ENCODE results near the gene CD58. TPM values are rescaled to one million over a fixed set of nuclear protein-coding genes. Genes with fewer than 3 reads are reported as not detected.

The CD58 gene
- total RNA-seq, 1 experiment from 2014 or later, result 5.3 TPM

DNA sequence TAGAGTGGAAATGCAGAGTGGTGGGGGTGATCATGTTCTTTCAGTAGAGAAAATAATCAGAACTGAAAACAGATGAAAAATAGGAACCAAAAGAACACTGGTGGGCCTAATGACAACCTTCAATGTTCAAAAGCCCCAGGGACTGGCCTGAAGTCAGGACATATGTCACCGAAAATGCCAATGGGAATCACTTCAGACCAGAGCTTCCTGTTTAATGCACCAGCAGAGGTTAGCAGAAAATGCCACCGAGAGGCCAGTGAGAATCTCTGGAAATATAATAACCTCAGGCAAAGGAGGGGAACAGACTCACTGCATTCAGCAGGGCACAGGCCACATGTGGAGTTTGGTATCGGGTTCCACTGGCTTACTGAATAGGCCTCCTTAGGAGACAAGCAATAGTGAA, 15.9 kb upstream of the CD58 start:
- CTCF ChIA-PET, result interaction anchor here (1.5 to 5.0 kb wide), 2 partner anchors 13 to 86 kb away, joined by 3 to 30 read pairs; no protein-coding TSS in a partner anchor
- Mint-ChIP-seq H3K27ac (peak overlapping the region; percentile 52; the same call in 1 of the 2 replicates), H3K9me3 (no peaks in the 10 kb centered on the region), H3K27me3 (ENCODE audit: low read depth) (no peaks in the 10 kb centered on the region), H3K4me3 (no peak overlapping the region), H3K4me1 (peaks cover 20% of the 10 kb centered on the region), H3K36me3 (peaks cover 19% of the 10 kb centered on the region)
- TF ChIP-seq, protein P1, sequence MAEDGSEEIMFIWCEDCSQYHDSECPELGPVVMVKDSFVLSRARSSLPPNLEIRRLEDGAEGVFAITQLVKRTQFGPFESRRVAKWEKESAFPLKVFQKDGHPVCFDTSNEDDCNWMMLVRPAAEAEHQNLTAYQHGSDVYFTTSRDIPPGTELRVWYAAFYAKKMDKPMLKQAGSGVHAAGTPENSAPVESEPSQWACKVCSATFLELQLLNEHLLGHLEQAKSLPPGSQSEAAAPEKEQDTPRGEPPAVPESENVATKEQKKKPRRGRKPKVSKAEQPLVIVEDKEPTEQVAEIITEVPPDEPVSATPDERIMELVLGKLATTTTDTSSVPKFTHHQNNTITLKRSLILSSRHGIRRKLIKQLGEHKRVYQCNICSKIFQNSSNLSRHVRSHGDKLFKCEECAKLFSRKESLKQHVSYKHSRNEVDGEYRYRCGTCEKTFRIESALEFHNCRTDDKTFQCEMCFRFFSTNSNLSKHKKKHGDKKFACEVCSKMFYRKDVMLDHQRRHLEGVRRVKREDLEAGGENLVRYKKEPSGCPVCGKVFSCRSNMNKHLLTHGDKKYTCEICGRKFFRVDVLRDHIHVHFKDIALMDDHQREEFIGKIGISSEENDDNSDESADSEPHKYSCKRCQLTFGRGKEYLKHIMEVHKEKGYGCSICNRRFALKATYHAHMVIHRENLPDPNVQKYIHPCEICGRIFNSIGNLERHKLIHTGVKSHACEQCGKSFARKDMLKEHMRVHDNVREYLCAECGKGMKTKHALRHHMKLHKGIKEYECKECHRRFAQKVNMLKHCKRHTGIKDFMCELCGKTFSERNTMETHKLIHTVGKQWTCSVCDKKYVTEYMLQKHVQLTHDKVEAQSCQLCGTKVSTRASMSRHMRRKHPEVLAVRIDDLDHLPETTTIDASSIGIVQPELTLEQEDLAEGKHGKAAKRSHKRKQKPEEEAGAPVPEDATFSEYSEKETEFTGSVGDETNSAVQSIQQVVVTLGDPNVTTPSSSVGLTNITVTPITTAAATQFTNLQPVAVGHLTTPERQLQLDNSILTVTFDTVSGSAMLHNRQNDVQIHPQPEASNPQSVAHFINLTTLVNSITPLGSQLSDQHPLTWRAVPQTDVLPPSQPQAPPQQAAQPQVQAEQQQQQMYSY (CRISPR knock-in tag; IDR thresholded peaks at IDR 0.05), result no peak
- TF ChIP-seq GABPB1 (CRISPR knock-in tag; IDR thresholded peaks at IDR 0.05) (no peak), JAZF1 (CRISPR knock-in tag; IDR thresholded peaks at IDR 0.05) (no peak), SMAD4 (CRISPR knock-in tag; IDR thresholded peaks at IDR 0.05) (no peak), ZNF263 (CRISPR knock-in tag; IDR thresholded peaks at IDR 0.05; ENCODE audit: low read depth) (no peak), FOXJ3 (CRISPR knock-in tag; IDR thresholded peaks at IDR 0.05; ENCODE audit: borderline replicate concordance) (no peak), ZNF232 (CRISPR knock-in tag; IDR thresholded peaks at IDR 0.05) (no peak), ZNF396 (CRISPR knock-in tag; IDR thresholded peaks at IDR 0.05; ENCODE audit: borderline replicate concordance) (no peak), GRHL2 (CRISPR knock-in tag; IDR thresholded peaks at IDR 0.05; ENCODE audit: insufficient replicate concordance, severe bottlenecking) (no peak)
- ATAC-seq, result peak; percentile 72
- no peak for DNase-seq (ENCODE audit: low spot score)
- POLR2A ChIA-PET, result no interaction called here

DNA sequence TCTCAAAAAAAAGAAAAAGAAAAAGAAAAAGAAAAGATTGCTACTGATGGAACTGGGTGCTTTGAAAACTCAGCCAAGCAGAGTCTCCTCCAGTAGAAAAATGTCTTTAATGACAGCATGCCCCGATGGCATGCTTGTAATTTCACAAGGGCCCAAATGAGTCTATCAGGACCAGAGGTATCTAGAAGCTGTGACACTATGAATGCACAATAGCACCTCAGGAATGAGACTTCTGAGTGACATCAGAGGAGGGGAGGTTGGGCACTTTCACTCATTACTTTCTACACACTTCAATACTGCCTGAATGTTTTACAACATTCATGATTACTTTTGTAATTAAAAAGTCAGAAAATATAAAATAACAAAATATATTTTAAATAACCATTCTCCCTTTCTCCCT, 15.1 kb upstream of the CD58 start:
- CTCF ChIA-PET, result interaction anchor here (1.5 to 5.0 kb wide), 2 partner anchors 12 to 87 kb away, joined by 3 to 30 read pairs; no protein-coding TSS in a partner anchor

More for the DNA sequence above, 15.1 kb upstream of the CD58 start:
- Mint-ChIP-seq H3K27ac (no peak overlapping the region), H3K4me1 (peaks cover 18% of the 10 kb centered on the region), H3K27me3 (ENCODE audit: low read depth) (no peaks in the 10 kb centered on the region), H3K4me3 (no peak overlapping the region), H3K36me3 (peaks cover 19% of the 10 kb centered on the region), H3K9me3 (no peaks in the 10 kb centered on the region)
- no peak for ATAC-seq
- TF ChIP-seq, protein P2, sequence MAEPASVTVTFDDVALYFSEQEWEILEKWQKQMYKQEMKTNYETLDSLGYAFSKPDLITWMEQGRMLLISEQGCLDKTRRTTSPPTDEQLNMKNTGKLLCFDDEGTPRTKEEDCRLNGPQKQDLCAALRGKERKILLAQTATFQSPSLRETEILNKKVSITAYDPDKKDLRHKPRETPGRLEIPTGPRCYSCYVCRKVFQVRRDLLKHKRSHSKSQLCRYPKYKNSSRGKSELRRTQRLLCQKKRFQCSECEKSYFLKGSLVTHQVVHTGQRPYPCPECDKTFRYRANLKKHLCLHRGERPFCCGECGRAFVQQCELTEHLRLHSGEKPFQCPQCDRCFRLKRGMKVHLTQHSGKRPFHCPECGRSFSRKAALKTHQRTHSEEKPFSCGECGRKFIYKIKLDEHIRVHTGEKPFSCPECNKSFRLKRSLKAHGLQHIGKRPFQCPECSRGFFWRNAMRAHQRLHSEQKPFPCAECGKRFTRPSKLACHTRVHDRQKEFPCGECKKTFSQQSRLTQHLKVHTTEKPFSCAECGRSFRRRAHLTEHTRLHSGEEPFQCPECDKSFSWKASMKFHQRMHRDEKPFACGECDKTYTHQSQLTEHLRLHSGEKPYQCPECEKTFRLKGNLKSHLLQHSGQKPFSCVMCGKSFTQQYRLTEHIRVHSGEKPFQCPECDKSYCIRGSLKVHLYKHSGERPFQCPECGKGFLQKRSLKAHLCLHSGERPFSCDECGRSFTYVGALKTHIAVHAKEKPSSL (CRISPR knock-in tag; conservative IDR thresholded peaks at IDR 0.05), result no peak
- TF ChIP-seq PREB (CRISPR knock-in tag; IDR thresholded peaks at IDR 0.05; ENCODE audit: borderline replicate concordance) (no peak), NR2C2 (CRISPR knock-in tag; IDR thresholded peaks at IDR 0.05) (no peak), CREM (CRISPR knock-in tag; IDR thresholded peaks at IDR 0.05) (no peak), ETV6 (CRISPR knock-in tag; IDR thresholded peaks at IDR 0.05) (no peak), EMX1 (CRISPR knock-in tag; IDR thresholded peaks at IDR 0.05) (no peak), MAX (CRISPR knock-in tag; IDR thresholded peaks at IDR 0.05) (no peak), JAZF1 (CRISPR knock-in tag; IDR thresholded peaks at IDR 0.05) (no peak), ZNF232 (CRISPR knock-in tag; IDR thresholded peaks at IDR 0.05) (no peak), ZNF121 (CRISPR knock-in tag; IDR thresholded peaks at IDR 0.05) (no peak), ESRRA (CRISPR knock-in tag; IDR thresholded peaks at IDR 0.05; ENCODE audit: borderline replicate concordance) (no peak), SP1 (CRISPR knock-in tag; conservative IDR thresholded peaks at IDR 0.05) (no peak), FOXP1 (CRISPR knock-in tag; IDR thresholded peaks at IDR 0.05; ENCODE audit: borderline replicate concordance) (no peak), ZNF317 (CRISPR knock-in tag; IDR thresholded peaks at IDR 0.05; ENCODE audit: borderline replicate concordance, low read depth) (no peak)
- TF ChIP-seq, protein P3, sequence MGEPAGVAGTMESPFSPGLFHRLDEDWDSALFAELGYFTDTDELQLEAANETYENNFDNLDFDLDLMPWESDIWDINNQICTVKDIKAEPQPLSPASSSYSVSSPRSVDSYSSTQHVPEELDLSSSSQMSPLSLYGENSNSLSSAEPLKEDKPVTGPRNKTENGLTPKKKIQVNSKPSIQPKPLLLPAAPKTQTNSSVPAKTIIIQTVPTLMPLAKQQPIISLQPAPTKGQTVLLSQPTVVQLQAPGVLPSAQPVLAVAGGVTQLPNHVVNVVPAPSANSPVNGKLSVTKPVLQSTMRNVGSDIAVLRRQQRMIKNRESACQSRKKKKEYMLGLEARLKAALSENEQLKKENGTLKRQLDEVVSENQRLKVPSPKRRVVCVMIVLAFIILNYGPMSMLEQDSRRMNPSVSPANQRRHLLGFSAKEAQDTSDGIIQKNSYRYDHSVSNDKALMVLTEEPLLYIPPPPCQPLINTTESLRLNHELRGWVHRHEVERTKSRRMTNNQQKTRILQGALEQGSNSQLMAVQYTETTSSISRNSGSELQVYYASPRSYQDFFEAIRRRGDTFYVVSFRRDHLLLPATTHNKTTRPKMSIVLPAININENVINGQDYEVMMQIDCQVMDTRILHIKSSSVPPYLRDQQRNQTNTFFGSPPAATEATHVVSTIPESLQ (CRISPR knock-in tag; IDR thresholded peaks at IDR 0.05), result no peak
- no peak for DNase-seq (ENCODE audit: low spot score)
- POLR2A ChIA-PET, result no interaction called here
